HG03520 (cell line): ENCODE results near the gene NUP210.

Source experiments
- ATAC-seq: cut with Tn5 transposase; IDR thresholded peaks from one replicate; pipeline ENCODE4 v1.9.1; 2021; ENCODE audit warnings: mild to moderate bottlenecking, moderate library complexity; ENCODE audit not compliant: unreplicated experiment

NUP210 gene

GRCh38 chr3:13352621-13353131 is 67.4 kb downstream of the NUP210 start:
- ATAC-seq: no peak

- ATAC-seq: no peak
Observed at GRCh38 chr3:13349823-13350222, 70.3 kb downstream of the NUP210 start.

- no peak for ATAC-seq
Observed at GRCh38 chr3:13348661-13349396, 71.3 kb downstream of the NUP210 start.

GRCh38 chr3:13348100-13348499 is 72.0 kb downstream of the NUP210 start:
- ATAC-seq: no peak

GRCh38 chr3:13347390-13347950 is 72.7 kb downstream of the NUP210 start:
- no peak for ATAC-seq

GRCh38 chr3:13346481-13347389 is 73.4 kb downstream of the NUP210 start:
- ATAC-seq: no peak

- no peak for ATAC-seq
Observed at GRCh38 chr3:13345772-13346171, 74.3 kb downstream of the NUP210 start.

GRCh38 chr3:13345284-13345683 is 74.8 kb downstream of the NUP210 start:
- no peak for ATAC-seq

- ATAC-seq: no peak
Observed at GRCh38 chr3:13344663-13345062, 75.5 kb downstream of the NUP210 start.

- ATAC-seq: no peak
Observed at GRCh38 chr3:13343601-13344000, 76.5 kb downstream of the NUP210 start.

- ATAC-seq: no peak
Observed at GRCh38 chr3:13341229-13341905, 78.8 kb downstream of the NUP210 start.

GRCh38 chr3:13339833-13340232 is 80.3 kb downstream of the NUP210 start:
- no peak for ATAC-seq

- ATAC-seq: no peak
Observed at GRCh38 chr3:13338996-13339395, 81.1 kb downstream of the NUP210 start.

GRCh38 chr3:13338231-13338630 is 81.9 kb downstream of the NUP210 start:
- ATAC-seq: no peak

- no peak for ATAC-seq
Observed at GRCh38 chr3:13336592-13336991, 83.5 kb downstream of the NUP210 start.

- ATAC-seq: no peak
Observed at GRCh38 chr3:13335503-13335902, 84.6 kb downstream of the NUP210 start.

GRCh38 chr3:13335059-13335458 is 85.1 kb downstream of the NUP210 start:
- ATAC-seq: no peak

GRCh38 chr3:13333236-13333897 is 86.8 kb downstream of the NUP210 start:
- no peak for ATAC-seq

GRCh38 chr3:13332740-13333139 is 87.4 kb downstream of the NUP210 start:
- no peak for ATAC-seq

- peak; percentile 95 for ATAC-seq
Observed at GRCh38 chr3:13332158-13332557, 88.0 kb downstream of the NUP210 start.
